GM21825 (cell line): ENCODE data around the gene HDLBP.
"Not testable (repeated sequence)": the region's sequence is repeated elsewhere in the genome, so short reads cannot be mapped to it uniquely, and the experiment has no call there.

Source experiments
- ATAC-seq: cut with Tn5 transposase; IDR thresholded peaks from one replicate; pipeline ENCODE4 v1.9.1; 2021; ENCODE audit warnings: mild to moderate bottlenecking, moderate library complexity; ENCODE audit not compliant: unreplicated experiment

HDLBP gene

GRCh38 chr2:241304039-241304670 lies 11.3 kb downstream of the HDLBP start:
- no peak for ATAC-seq

GRCh38 chr2:241302759-241303651 lies 12.5 kb downstream of the HDLBP start:
- no peak for ATAC-seq

GRCh38 chr2:241302083-241302482 lies 13.4 kb downstream of the HDLBP start:
- no peak for ATAC-seq

GRCh38 chr2:241300000-241300399 lies 15.5 kb downstream of the HDLBP start:
- no peak for ATAC-seq

- ATAC-seq: no peak
Observed at GRCh38 chr2:241298673-241299072, 16.8 kb downstream of the HDLBP start.

GRCh38 chr2:241296767-241297166 lies 18.7 kb downstream of the HDLBP start:
- no peak for ATAC-seq

GRCh38 chr2:241295326-241296095 lies 20.0 kb downstream of the HDLBP start:
- no peak for ATAC-seq

- ATAC-seq: not testable (repeated sequence)
Observed at GRCh38 chr2:241293378-241293797, 22.1 kb downstream of the HDLBP start.

GRCh38 chr2:241291977-241292376 lies 23.5 kb downstream of the HDLBP start:
- no peak for ATAC-seq

GRCh38 chr2:241291153-241291552 lies 24.3 kb downstream of the HDLBP start:
- ATAC-seq: no peak

GRCh38 chr2:241289597-241289996 lies 25.9 kb downstream of the HDLBP start:
- no peak for ATAC-seq

- ATAC-seq: no peak
Observed at GRCh38 chr2:241289053-241289452, 26.4 kb downstream of the HDLBP start.

- ATAC-seq: no peak
Observed at GRCh38 chr2:241288324-241288888, 27.1 kb downstream of the HDLBP start.

- no peak for ATAC-seq
Observed at GRCh38 chr2:241286348-241287090, 29.0 kb downstream of the HDLBP start.

- ATAC-seq: no peak
Observed at GRCh38 chr2:241285596-241285995, 29.9 kb downstream of the HDLBP start.

- ATAC-seq: no peak
Observed at GRCh38 chr2:241282555-241282954, 32.9 kb downstream of the HDLBP start.

- no peak for ATAC-seq
Observed at GRCh38 chr2:241280291-241280690, 35.2 kb downstream of the HDLBP start.

GRCh38 chr2:241279828-241280227 lies 35.6 kb downstream of the HDLBP start:
- no peak for ATAC-seq

GRCh38 chr2:241279413-241279812 lies 36.1 kb downstream of the HDLBP start:
- ATAC-seq: no peak

GRCh38 chr2:241278306-241278705 lies 37.2 kb downstream of the HDLBP start:
- not testable (repeated sequence) for ATAC-seq
